Activated naive CD8-positive, alpha-beta T cell treated with anti-CD3 and anti-CD28 coated beads for 36 hours (primary cell): ENCODE data around the gene SYNGR2. TPM values are rescaled to one million over a fixed set of nuclear protein-coding genes. Genes with fewer than 3 reads are reported as not detected.
"Not testable (repeated sequence)": the region's sequence is repeated elsewhere in the genome, so short reads cannot be mapped to it uniquely, and the experiment has no call there.

ENCODE experiments used
- DNase-seq: peaks from one replicate; pipeline ENCODE4 v3.0.0; 2021
- H3K27ac Mint-ChIP-seq: one replicate; pipeline ENCODE4 v1.8.0; 2022; ENCODE audit warnings: mild to moderate bottlenecking, moderate library complexity, mixed read lengths
- H3K27me3 Mint-ChIP-seq: one replicate; pipeline ENCODE4 v1.8.0; 2022; ENCODE audit warnings: mild to moderate bottlenecking, mixed read lengths
- H3K36me3 Mint-ChIP-seq: one replicate; pipeline ENCODE4 v1.8.0; 2021; ENCODE audit warnings: mild to moderate bottlenecking, mixed read lengths
- H3K4me1 Mint-ChIP-seq: one replicate; pipeline ENCODE4 v1.8.0; 2021; ENCODE audit warnings: mixed read lengths
- H3K4me3 Mint-ChIP-seq: one replicate; pipeline ENCODE4 v1.8.0; 2022; ENCODE audit warnings: mild to moderate bottlenecking, moderate library complexity, mixed read lengths
- H3K9me3 Mint-ChIP-seq: one replicate; pipeline ENCODE4 v1.8.0; 2022; ENCODE audit warnings: mixed read lengths
- total RNA-seq, 2 experiments: library from RNA; stranded (reverse); gene quantifications; one replicate each; pipeline ENCODE4 v1.2.3, GENCODE V29; 2021

The SYNGR2 gene
- total RNA-seq, 2 experiments from 2014 or later: 126 to 127 TPM

- not testable (repeated sequence) for DNase-seq, H3K9me3 Mint-ChIP-seq, H3K27me3 Mint-ChIP-seq
- Mint-ChIP-seq H3K27ac (peak overlapping the region; percentile 77), H3K4me3 (peak overlapping the region; percentile 10), H3K36me3 (peaks cover 37% of the 10 kb centered on the region), H3K4me1 (peaks cover 49% of the 10 kb centered on the region)
Observed at GRCh38 chr17:78171591-78172248, 3.3 kb downstream of the SYNGR2 start.

GRCh38 chr17:78172249-78173051 lies 4.1 kb downstream of the SYNGR2 start:
- H3K4me1 Mint-ChIP-seq: peaks cover 54% of the 10 kb centered on the region
- H3K4me3 Mint-ChIP-seq: no peak overlapping the region
- DNase-seq: no peak
- peak overlapping the region; percentile 77 for H3K27ac Mint-ChIP-seq
- no peaks in the 10 kb centered on the region for H3K27me3 Mint-ChIP-seq
- H3K9me3 Mint-ChIP-seq: no peaks in the 10 kb centered on the region
- H3K36me3 Mint-ChIP-seq: peaks cover 39% of the 10 kb centered on the region

- H3K4me3 Mint-ChIP-seq: peak overlapping the region; percentile 24
- H3K27ac Mint-ChIP-seq: peak overlapping the region; percentile 77
- no peaks in the 10 kb centered on the region for H3K9me3 Mint-ChIP-seq
- peaks cover 51% of the 10 kb centered on the region for H3K4me1 Mint-ChIP-seq
- peaks cover 39% of the 10 kb centered on the region for H3K36me3 Mint-ChIP-seq
- no peak for DNase-seq
- H3K27me3 Mint-ChIP-seq: no peaks in the 10 kb centered on the region
Observed at GRCh38 chr17:78173097-78173715, 4.8 kb downstream of the SYNGR2 start.

GRCh38 chr17:78174346-78174869 lies 6.0 kb downstream of the SYNGR2 start:
- H3K27me3 Mint-ChIP-seq: no peaks in the 10 kb centered on the region
- peaks cover 48% of the 10 kb centered on the region for H3K36me3 Mint-ChIP-seq
- H3K27ac Mint-ChIP-seq: peak overlapping the region; percentile 77
- H3K9me3 Mint-ChIP-seq: no peaks in the 10 kb centered on the region
- DNase-seq: no peak
- no peak overlapping the region for H3K4me3 Mint-ChIP-seq
- H3K4me1 Mint-ChIP-seq: peaks cover 51% of the 10 kb centered on the region

- DNase-seq: no peak
- H3K27ac Mint-ChIP-seq: no peak overlapping the region
- peaks cover 52% of the 10 kb centered on the region for H3K36me3 Mint-ChIP-seq
- no peaks in the 10 kb centered on the region for H3K27me3 Mint-ChIP-seq
- no peaks in the 10 kb centered on the region for H3K9me3 Mint-ChIP-seq
- no peak overlapping the region for H3K4me3 Mint-ChIP-seq
- H3K4me1 Mint-ChIP-seq: peaks cover 49% of the 10 kb centered on the region
Observed at GRCh38 chr17:78174870-78175642, 6.7 kb downstream of the SYNGR2 start.

- Mint-ChIP-seq H3K27me3 (no peaks in the 10 kb centered on the region), H3K4me1 (peaks cover 54% of the 10 kb centered on the region), H3K9me3 (no peaks in the 10 kb centered on the region), H3K36me3 (peaks cover 54% of the 10 kb centered on the region), H3K27ac (no peak overlapping the region), H3K4me3 (no peak overlapping the region)
- DNase-seq: no peak
Observed at GRCh38 chr17:78175643-78175981, 7.2 kb downstream of the SYNGR2 start.

GRCh38 chr17:78176548-78177025 lies 8.2 kb downstream of the SYNGR2 start:
- Mint-ChIP-seq H3K4me1 (peaks cover 46% of the 10 kb centered on the region), H3K36me3 (peaks cover 53% of the 10 kb centered on the region), H3K27ac (no peak overlapping the region), H3K27me3 (no peaks in the 10 kb centered on the region), H3K9me3 (no peaks in the 10 kb centered on the region), H3K4me3 (no peak overlapping the region)
- DNase-seq: peak; percentile 80

GRCh38 chr17:78179372-78179771 lies 11.0 kb downstream of the SYNGR2 start:
- no peak overlapping the region for H3K4me3 Mint-ChIP-seq
- H3K27me3 Mint-ChIP-seq: no peaks in the 10 kb centered on the region
- no peak for DNase-seq
- peaks cover 22% of the 10 kb centered on the region for H3K4me1 Mint-ChIP-seq
- no peaks in the 10 kb centered on the region for H3K9me3 Mint-ChIP-seq
- H3K36me3 Mint-ChIP-seq: peaks cover 48% of the 10 kb centered on the region
- no peak overlapping the region for H3K27ac Mint-ChIP-seq

GRCh38 chr17:78180083-78180482 lies 11.7 kb downstream of the SYNGR2 start:
- no peak overlapping the region for H3K4me3 Mint-ChIP-seq
- no peak overlapping the region for H3K27ac Mint-ChIP-seq
- no peak for DNase-seq
- peaks cover 51% of the 10 kb centered on the region for H3K36me3 Mint-ChIP-seq
- H3K27me3 Mint-ChIP-seq: no peaks in the 10 kb centered on the region
- H3K9me3 Mint-ChIP-seq: no peaks in the 10 kb centered on the region
- peaks cover 21% of the 10 kb centered on the region for H3K4me1 Mint-ChIP-seq

GRCh38 chr17:78180508-78180907 lies 12.1 kb downstream of the SYNGR2 start:
- Mint-ChIP-seq H3K9me3 (no peaks in the 10 kb centered on the region), H3K36me3 (peaks cover 48% of the 10 kb centered on the region), H3K4me1 (peaks cover 21% of the 10 kb centered on the region), H3K27me3 (no peaks in the 10 kb centered on the region), H3K27ac (no peak overlapping the region), H3K4me3 (no peak overlapping the region)
- no peak for DNase-seq

GRCh38 chr17:78182504-78182903 lies 14.1 kb downstream of the SYNGR2 start:
- H3K9me3 Mint-ChIP-seq: no peaks in the 10 kb centered on the region
- H3K27ac Mint-ChIP-seq: no peak overlapping the region
- H3K27me3 Mint-ChIP-seq: no peaks in the 10 kb centered on the region
- DNase-seq: no peak
- H3K4me3 Mint-ChIP-seq: no peak overlapping the region
- H3K36me3 Mint-ChIP-seq: peaks cover 50% of the 10 kb centered on the region
- peaks cover 15% of the 10 kb centered on the region for H3K4me1 Mint-ChIP-seq

GRCh38 chr17:78183916-78184315 lies 15.5 kb downstream of the SYNGR2 start:
- H3K36me3 Mint-ChIP-seq: peaks cover 47% of the 10 kb centered on the region
- no peaks in the 10 kb centered on the region for H3K9me3 Mint-ChIP-seq
- H3K27me3 Mint-ChIP-seq: no peaks in the 10 kb centered on the region
- H3K4me1 Mint-ChIP-seq: peaks cover 18% of the 10 kb centered on the region
- no peak overlapping the region for H3K27ac Mint-ChIP-seq
- H3K4me3 Mint-ChIP-seq: peak overlapping the region; percentile 40
- DNase-seq: no peak

GRCh38 chr17:78184351-78184750 lies 16.0 kb downstream of the SYNGR2 start:
- Mint-ChIP-seq H3K27ac (no peak overlapping the region), H3K36me3 (peaks cover 44% of the 10 kb centered on the region), H3K4me1 (peaks cover 18% of the 10 kb centered on the region), H3K4me3 (peak overlapping the region; percentile 40), H3K27me3 (no peaks in the 10 kb centered on the region), H3K9me3 (no peaks in the 10 kb centered on the region)
- no peak for DNase-seq

- no peak overlapping the region for H3K27ac Mint-ChIP-seq
Observed at GRCh38 chr17:78184868-78185267, 16.5 kb downstream of the SYNGR2 start.

More at GRCh38 chr17:78184868-78185267, 16.5 kb downstream of the SYNGR2 start:
- DNase-seq: no peak
- peaks cover 40% of the 10 kb centered on the region for H3K36me3 Mint-ChIP-seq
- H3K27me3 Mint-ChIP-seq: no peaks in the 10 kb centered on the region
- H3K4me1 Mint-ChIP-seq: peaks cover 18% of the 10 kb centered on the region
- peak overlapping the region; percentile 88 for H3K4me3 Mint-ChIP-seq
- H3K9me3 Mint-ChIP-seq: no peaks in the 10 kb centered on the region
